ENCODE measurements around the gene ANKRD63. TPM values are rescaled to one million over a fixed set of nuclear protein-coding genes. Genes with fewer than 3 reads are reported as not detected.

Gene ANKRD63
- total RNA-seq, 1 experiment from 2014 or later, result 0.46 TPM

GRCh38 chr15:40305281-40305680 is 22.4 kb upstream of the ANKRD63 start:
- H3K27me3 ChIP-seq (ENCODE audit: insufficient read depth, low read length), result no peaks in the 10 kb centered on the region
- H3K27me3 Mint-ChIP-seq (ENCODE audit: low read depth), result peaks cover 18% of the 10 kb centered on the region
- H3K14ac ChIP-seq (ENCODE audit: insufficient read depth, low read length), result no peak overlapping the region
- H2BK5ac ChIP-seq (ENCODE audit: insufficient read length, low read length), result no peak overlapping the region
- no peaks in the 10 kb centered on the region for H3K79me1 ChIP-seq (ENCODE audit: insufficient read depth, low read depth, low read length, poor library complexity, severe bottlenecking)
- no peak overlapping the region for H3K56ac ChIP-seq (ENCODE audit: insufficient read length, low read depth, low read length)
- H4K8ac ChIP-seq (replicated peaks; ENCODE audit: insufficient read length, low read depth, low read length), result no peak overlapping the region
- no peak overlapping the region for H2BK120ac ChIP-seq (ENCODE audit: low read depth, low read length, poor library complexity, severe bottlenecking)
- peaks cover 37 to 47% of the 10 kb centered on the region in 2 experiments for H3K4me1 Mint-ChIP-seq
- H4K20me1 ChIP-seq (ENCODE audit: control insufficient read depth, insufficient read depth, insufficient read length), result no peaks in the 10 kb centered on the region
- H2AFZ ChIP-seq (ENCODE audit: low read length), result no peak overlapping the region
- no peak overlapping the region for H2AK5ac ChIP-seq (ENCODE audit: insufficient read length, low read length)
- H3K4me1 ChIP-seq (ENCODE audit: insufficient read depth, low read length), result peaks cover 6% of the 10 kb centered on the region; the same call in 1 of the 2 replicates
- no peak overlapping the region for H2BK20ac ChIP-seq (ENCODE audit: low read depth, low read length, poor library complexity, severe bottlenecking)
- H4K91ac ChIP-seq (ENCODE audit: insufficient read length, low read depth, low read length), result no peak overlapping the region
- no peak overlapping the region for H3T11ph ChIP-seq (ENCODE audit: low read length)
- H2BK15ac ChIP-seq (ENCODE audit: low read depth, low read length), result no peak overlapping the region
- no peak overlapping the region for H3K4me2 ChIP-seq (ENCODE audit: insufficient read depth, insufficient read length, low read length)
- H3K9ac ChIP-seq (ENCODE audit: extremely low read depth, insufficient read length, low read length), result no peak overlapping the region
- H3K4me3 Mint-ChIP-seq, result no peak overlapping the region
- H3K23ac ChIP-seq (ENCODE audit: insufficient read length, low read depth, low read length), result no peak overlapping the region
- no CpG with 5 or more reads among the region's 4 CpGs for WGBS (ENCODE audit: extremely low coverage, insufficient read length, low lambda C conversion rate)
- TF ChIP-seq CTCF (conservative IDR thresholded peaks at IDR 0.05), result no peak
- no peak for DNase-seq
- no peak overlapping the region for H2BK12ac ChIP-seq (ENCODE audit: insufficient read length, low read depth, low read length)
- H3K9me3 Mint-ChIP-seq, result peaks cover 5% of the 10 kb centered on the region in 2 experiments; a peak in 4 of 5 replicates
- no peak overlapping the region for H3K4ac ChIP-seq (ENCODE audit: low read depth, low read length)
- H3K27ac ChIP-seq (ENCODE audit: insufficient read length, low read depth, low read length), result no peak overlapping the region
- no peaks in the 10 kb centered on the region for H3K9me3 ChIP-seq (ENCODE audit: control insufficient read depth, low read depth, low read length)
- no peak overlapping the region for H3K18ac ChIP-seq (ENCODE audit: insufficient read length, low read depth, low read length)
- no peak overlapping the region for H4K5ac ChIP-seq (ENCODE audit: insufficient read length, low read depth, low read length)
- no peaks in the 10 kb centered on the region for H3K23me2 ChIP-seq (ENCODE audit: insufficient read length, low read depth, low read length, poor library complexity, severe bottlenecking)
- H3K27ac Mint-ChIP-seq, result no peak overlapping the region
- no peaks in the 10 kb centered on the region for H3K79me2 ChIP-seq (ENCODE audit: insufficient read depth, low read length)
- H3K36me3 Mint-ChIP-seq (ENCODE audit: insufficient read depth in 1 of 3, low read depth in 3 of 3), result peaks cover 0 to 6% (median 2%) of the 10 kb centered on the region in 3 experiments; a peak in 4 of 7 replicates
